ENCODE measurements around the gene PHLDA3.

PHLDA3 gene

DNA sequence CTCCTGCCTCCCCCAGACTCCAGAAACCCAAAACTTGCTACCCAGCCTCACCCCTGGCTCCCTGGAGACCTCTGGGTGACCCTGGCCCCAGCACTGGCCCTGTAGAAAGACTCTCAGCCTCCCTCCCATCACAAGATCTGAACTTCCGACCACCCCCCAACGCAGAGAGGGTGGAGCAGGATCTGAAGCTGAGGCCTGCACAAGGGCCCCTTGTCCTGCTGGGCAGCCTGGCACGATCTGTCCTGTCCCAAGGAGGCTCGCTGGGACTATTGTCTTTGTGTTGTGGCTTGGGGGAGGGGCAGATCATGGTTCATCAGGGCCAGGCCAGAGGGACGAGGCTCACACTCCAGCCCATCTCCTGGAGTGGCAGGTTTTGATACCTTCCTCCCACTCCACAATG lies 20.0 kb downstream of the PHLDA3 start:
- H3K36me3 Mint-ChIP-seq (ENCODE audit: low read depth): no peaks in the 10 kb centered on the region
- H3K27ac Mint-ChIP-seq: peak overlapping the region in 2 of 3 experiments; percentile 83 to 87
- H3K4me1 Mint-ChIP-seq: peaks cover 50% of the 10 kb centered on the region
- peaks cover 3% of the 10 kb centered on the region for H3K27me3 Mint-ChIP-seq (ENCODE audit: low read depth)
- H3K4me3 Mint-ChIP-seq: no peak overlapping the region
- H3K9me3 Mint-ChIP-seq: no peaks in the 10 kb centered on the region
- TF ChIP-seq CTCF (IDR thresholded peaks at IDR 0.05; ENCODE audit: unreplicated experiment in 3 of 3): no peak

GRCh38 chr1:201447903-201448871 lies 20.8 kb downstream of the PHLDA3 start:
- no peaks in the 10 kb centered on the region for H3K36me3 Mint-ChIP-seq (ENCODE audit: low read depth)
- peak; percentile 63 to 80 (median 73) for TF ChIP-seq CTCF (IDR thresholded peaks at IDR 0.05; ENCODE audit: unreplicated experiment in 3 of 3)
- H3K4me3 Mint-ChIP-seq: no peak overlapping the region
- no peaks in the 10 kb centered on the region for H3K9me3 Mint-ChIP-seq
- peaks cover 3% of the 10 kb centered on the region for H3K27me3 Mint-ChIP-seq (ENCODE audit: low read depth)
- H3K27ac Mint-ChIP-seq: peak overlapping the region; percentile 26 to 87 (median 62)
- H3K4me1 Mint-ChIP-seq: peaks cover 50% of the 10 kb centered on the region

DNA sequence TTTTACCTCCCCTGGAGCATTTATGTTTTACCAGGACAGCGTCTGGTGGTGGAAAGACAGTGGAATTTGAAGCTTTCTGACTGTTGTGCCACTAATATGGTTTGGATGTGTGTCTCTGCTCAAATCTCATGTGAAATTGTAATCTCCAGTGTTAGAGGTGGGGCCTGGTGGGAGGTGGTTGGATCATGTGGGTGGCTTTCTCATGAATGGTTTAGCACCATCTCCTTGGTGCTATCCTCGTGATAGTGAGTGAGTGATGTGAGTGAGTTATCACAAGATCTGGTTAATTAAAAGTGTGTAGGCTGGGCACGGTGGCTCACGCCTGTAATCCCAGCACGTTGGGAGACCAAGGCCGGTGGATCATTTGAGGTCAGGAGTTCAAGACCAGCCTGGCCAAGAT lies 23.7 kb downstream of the PHLDA3 start:
- Mint-ChIP-seq H3K9me3 (peaks cover 11% of the 10 kb centered on the region), H3K27me3 (ENCODE audit: low read depth) (peaks cover 8% of the 10 kb centered on the region), H3K36me3 (ENCODE audit: low read depth) (no peaks in the 10 kb centered on the region), H3K27ac (no peak overlapping the region), H3K4me3 (no peak overlapping the region), H3K4me1 (peaks cover 36% of the 10 kb centered on the region)
- TF ChIP-seq CTCF (IDR thresholded peaks at IDR 0.05; ENCODE audit: unreplicated experiment in 3 of 3): no peak

- H3K4me3 Mint-ChIP-seq: no peak overlapping the region
- peak overlapping the region in 1 of 3 experiments; percentile 21 for H3K27ac Mint-ChIP-seq
- no peaks in the 10 kb centered on the region for H3K36me3 Mint-ChIP-seq (ENCODE audit: low read depth)
- no peak for TF ChIP-seq CTCF (IDR thresholded peaks at IDR 0.05; ENCODE audit: unreplicated experiment in 3 of 3)
- peaks cover 31% of the 10 kb centered on the region for H3K4me1 Mint-ChIP-seq
- H3K9me3 Mint-ChIP-seq: peaks cover 13% of the 10 kb centered on the region
- peaks cover 5% of the 10 kb centered on the region for H3K27me3 Mint-ChIP-seq (ENCODE audit: low read depth)
These were observed 24.2 kb downstream of the PHLDA3 start for GRCh38 chr1:201444792-201445191.

DNA sequence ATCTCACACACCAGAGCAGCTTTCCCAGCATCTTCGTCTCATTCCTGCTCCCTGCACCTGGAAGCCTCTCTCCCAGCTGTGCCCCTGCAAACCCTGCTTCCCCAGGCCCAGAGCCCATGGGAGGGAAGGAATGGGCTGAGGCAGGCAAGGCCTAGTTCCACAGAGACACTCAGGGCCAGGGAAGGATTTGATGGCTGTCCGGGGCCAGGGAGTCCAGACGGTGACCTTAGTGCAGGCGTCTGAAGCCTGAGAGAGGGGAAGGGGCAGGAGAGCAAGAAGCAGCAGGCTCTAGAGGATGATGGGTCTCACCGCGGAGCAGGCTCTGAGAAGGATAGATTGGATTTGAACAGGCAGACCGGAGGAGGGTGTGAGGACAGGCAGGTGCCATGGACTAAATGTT lies 25.2 kb downstream of the PHLDA3 start:
- Mint-ChIP-seq H3K27me3 (ENCODE audit: low read depth) (peaks cover 4% of the 10 kb centered on the region), H3K27ac (peak overlapping the region in 1 of 3 experiments; percentile 33), H3K9me3 (peaks cover 16% of the 10 kb centered on the region), H3K36me3 (ENCODE audit: low read depth) (no peaks in the 10 kb centered on the region), H3K4me1 (peaks cover 21% of the 10 kb centered on the region), H3K4me3 (no peak overlapping the region)
- no peak for TF ChIP-seq CTCF (IDR thresholded peaks at IDR 0.05; ENCODE audit: unreplicated experiment in 3 of 3)
